ENCODE measurements around the gene HECTD4. TPM values are rescaled to one million over a fixed set of nuclear protein-coding genes. Genes with fewer than 3 reads are reported as not detected.
"Not testable (repeated sequence)": the region's sequence is repeated elsewhere in the genome, so short reads cannot be mapped to it uniquely, and the experiment has no call there.

Gene HECTD4
- total RNA-seq, 1 donor from 2014 or later, result 49.4 TPM

- no peak overlapping the region for H3K27ac Mint-ChIP-seq (ENCODE audit: unreplicated experiment)
- H3K9me3 Mint-ChIP-seq, result no peaks in the 10 kb centered on the region
- H3K36me3 Mint-ChIP-seq (ENCODE audit: low read depth), result peaks cover 8% of the 10 kb centered on the region
- H3K4me3 Mint-ChIP-seq, result no peak overlapping the region
- H3K4me1 Mint-ChIP-seq, result no peaks in the 10 kb centered on the region
- DNase-seq (ENCODE audit: low read depth, low spot score), result no peak
- no peak for TF ChIP-seq CTCF (conservative IDR thresholded peaks at IDR 0.05)
- no peaks in the 10 kb centered on the region for H3K27me3 Mint-ChIP-seq (ENCODE audit: low read depth)
Observed at GRCh38 chr12:112252184-112252583, 130.0 kb downstream of the HECTD4 start.

DNA sequence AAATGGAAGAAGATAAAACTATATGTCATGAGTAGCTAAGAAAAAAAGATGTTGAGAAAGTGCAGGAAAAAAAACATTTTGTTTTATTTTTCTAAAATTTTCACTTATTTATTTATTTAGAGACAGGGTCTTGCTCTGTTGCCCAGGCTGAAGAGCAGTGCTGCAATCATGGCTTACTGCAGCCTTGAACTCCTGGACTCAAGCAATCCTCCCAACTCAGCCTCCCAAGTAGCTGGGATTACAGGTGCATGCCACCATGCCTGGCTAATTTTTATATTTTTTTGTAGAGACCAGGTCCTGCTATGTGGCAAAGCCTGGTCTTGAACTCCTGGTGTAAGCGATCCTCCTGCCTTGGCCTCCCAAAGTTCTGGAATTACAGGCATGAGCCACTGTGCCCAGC lies 137.3 kb downstream of the HECTD4 start:
- H3K36me3 Mint-ChIP-seq (ENCODE audit: low read depth); DNase-seq (ENCODE audit: low read depth, low spot score); H3K27ac Mint-ChIP-seq (ENCODE audit: unreplicated experiment); H3K9me3 Mint-ChIP-seq; H3K4me3 Mint-ChIP-seq; H3K27me3 Mint-ChIP-seq (ENCODE audit: low read depth); H3K4me1 Mint-ChIP-seq: not testable (repeated sequence)

DNA sequence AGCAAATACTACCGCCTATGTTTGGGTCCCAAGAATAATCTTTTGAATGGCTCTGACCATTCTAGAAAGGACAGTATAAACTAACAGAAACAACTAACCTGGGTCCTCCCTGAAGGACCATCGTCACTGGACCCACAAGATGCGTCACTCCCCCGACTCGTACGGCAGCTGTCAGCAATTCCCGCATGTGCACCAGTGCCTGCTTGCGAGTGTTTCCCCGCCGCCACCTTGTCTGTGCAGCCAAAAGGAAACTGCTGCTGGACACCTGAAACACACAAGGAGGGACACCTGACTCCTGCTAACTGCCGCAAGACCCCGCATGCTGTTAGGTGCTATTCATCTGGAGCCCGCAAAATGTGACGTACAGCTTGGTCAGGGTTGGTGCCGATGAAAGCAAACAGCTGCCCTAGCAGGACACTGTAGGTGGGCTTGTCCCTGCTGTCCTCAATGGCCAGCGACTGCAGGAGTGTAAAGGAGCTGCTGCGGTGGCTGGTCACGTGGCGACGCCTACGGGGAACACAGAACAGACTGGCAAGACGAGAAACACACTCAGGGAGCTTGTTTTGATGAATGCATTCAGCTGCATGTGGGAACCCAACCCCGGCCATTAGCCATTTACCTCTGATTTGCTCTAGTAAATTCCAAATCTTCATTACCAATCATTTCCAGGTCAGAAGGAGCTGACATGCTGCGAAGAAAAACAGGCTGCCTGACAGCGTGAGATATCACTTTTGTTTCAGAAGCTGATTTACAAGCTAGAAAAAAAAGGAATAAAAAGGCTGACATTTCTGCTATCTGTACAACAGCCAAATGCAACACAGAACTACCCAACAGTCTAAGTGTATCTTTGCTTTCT lies 138.7 kb downstream of the HECTD4 start:
- Mint-ChIP-seq H3K4me3 (no peak overlapping the region), H3K4me1 (no peaks in the 10 kb centered on the region), H3K27me3 (ENCODE audit: low read depth) (no peaks in the 10 kb centered on the region), H3K27ac (ENCODE audit: unreplicated experiment) (no peak overlapping the region), H3K36me3 (ENCODE audit: low read depth) (peaks cover 7% of the 10 kb centered on the region), H3K9me3 (no peaks in the 10 kb centered on the region)
- no peak for DNase-seq (ENCODE audit: low read depth, low spot score)
- no peak for TF ChIP-seq CTCF (conservative IDR thresholded peaks at IDR 0.05)

DNA sequence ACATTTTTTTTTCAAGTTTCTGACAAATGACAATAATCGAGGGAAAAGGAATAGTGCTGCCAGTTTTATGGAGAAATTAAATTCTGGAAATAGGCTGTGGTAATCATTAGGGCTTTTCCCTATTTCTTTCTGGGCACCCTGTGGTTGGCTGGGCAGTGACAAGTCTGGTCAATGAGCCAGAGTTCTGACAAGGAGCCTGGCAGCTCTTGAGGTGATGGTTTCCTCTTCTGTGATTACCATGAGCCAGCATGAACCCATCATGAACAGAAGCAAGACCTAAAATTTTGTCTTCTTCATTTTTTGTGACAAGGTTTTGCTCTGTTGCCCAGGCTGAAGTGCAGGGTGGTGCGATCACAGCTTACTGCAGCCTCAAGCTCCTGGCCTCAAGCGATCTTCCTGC lies 141.1 kb downstream of the HECTD4 start:
- H3K4me3 Mint-ChIP-seq, result no peak overlapping the region
- no peaks in the 10 kb centered on the region for H3K9me3 Mint-ChIP-seq
- no peak for TF ChIP-seq CTCF (conservative IDR thresholded peaks at IDR 0.05)
- H3K4me1 Mint-ChIP-seq, result no peaks in the 10 kb centered on the region
- no peak for DNase-seq (ENCODE audit: low read depth, low spot score)
- peaks cover 7% of the 10 kb centered on the region for H3K36me3 Mint-ChIP-seq (ENCODE audit: low read depth)
- H3K27me3 Mint-ChIP-seq (ENCODE audit: low read depth), result no peaks in the 10 kb centered on the region
- H3K27ac Mint-ChIP-seq (ENCODE audit: unreplicated experiment), result no peak overlapping the region

DNA sequence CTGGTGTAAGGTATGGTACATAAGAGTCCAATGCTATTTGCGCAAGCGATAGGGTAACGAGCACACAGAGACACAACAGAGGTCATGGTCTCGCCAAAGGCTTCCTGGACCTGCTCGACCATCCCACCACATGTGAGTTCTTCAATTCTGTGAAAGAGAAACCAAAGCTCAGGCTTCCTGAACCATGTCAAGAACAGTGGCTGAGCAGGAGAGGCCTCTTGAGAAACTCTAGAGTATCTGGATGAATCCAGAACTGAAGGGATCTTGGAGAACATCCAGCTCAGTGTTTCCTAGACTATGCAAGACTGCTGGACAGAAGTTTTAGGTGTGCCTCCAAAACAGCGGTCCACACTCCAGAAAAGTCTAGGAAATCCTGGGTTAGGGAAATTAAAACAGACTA lies 142.3 kb downstream of the HECTD4 start:
- no peak for TF ChIP-seq CTCF (conservative IDR thresholded peaks at IDR 0.05)
- no peak for DNase-seq (ENCODE audit: low read depth, low spot score)
- Mint-ChIP-seq H3K4me1 (no peaks in the 10 kb centered on the region), H3K36me3 (ENCODE audit: low read depth) (peaks cover 2% of the 10 kb centered on the region), H3K27ac (ENCODE audit: unreplicated experiment) (no peak overlapping the region), H3K4me3 (no peak overlapping the region), H3K27me3 (ENCODE audit: low read depth) (no peaks in the 10 kb centered on the region), H3K9me3 (no peaks in the 10 kb centered on the region)

GRCh38 chr12:112239020-112239419 lies 143.2 kb downstream of the HECTD4 start:
- Mint-ChIP-seq H3K4me3 (no peak overlapping the region), H3K27me3 (ENCODE audit: low read depth) (no peaks in the 10 kb centered on the region), H3K36me3 (ENCODE audit: low read depth) (peaks cover 2% of the 10 kb centered on the region), H3K27ac (ENCODE audit: unreplicated experiment) (peak overlapping the region; percentile 62), H3K4me1 (no peaks in the 10 kb centered on the region), H3K9me3 (no peaks in the 10 kb centered on the region)
- no peak for TF ChIP-seq CTCF (conservative IDR thresholded peaks at IDR 0.05)
- no peak for DNase-seq (ENCODE audit: low read depth, low spot score)

Measured in neural crest cell (in vitro differentiated cells).